Caco-2 (cell line): ENCODE data around the gene CMTM4. TPM values are rescaled to one million over a fixed set of nuclear protein-coding genes. Genes with fewer than 3 reads are reported as not detected.
"Not testable (repeated sequence)": the region's sequence is repeated elsewhere in the genome, so short reads cannot be mapped to it uniquely, and the experiment has no call there.

Experiments
- BruUV-seq: library from RNA; stranded (reverse); fragments of 400-500 nt; replicated peaks from 2 replicates; lab custom pipeline; 2021; lab: Mats Ljungman, UMichigan
- CTCF ChIA-PET: fragments of 300-600 bp; sonication (Branson Sonifier 250); formaldehyde crosslinking; loops from one replicate; lab custom pipeline; 2022; ENCODE audit warnings: antibody characterized with exemption; lab: Charles Lee
- POLR2A ChIA-PET: fragments of 300-600 bp; sonication (Branson Sonifier 250); formaldehyde crosslinking; loops from one replicate; lab custom pipeline; 2022; ENCODE audit warnings: antibody characterized with exemption; lab: Charles Lee
- DNase-seq, 2 experiments: peaks; one replicate each; pipeline versions ENCODE4 v3.0.0 to v3.0.0-alpha.2; 2020 to 2022
- H3K27me3 ChIP-seq: replicated peaks from 2 replicates; pipeline ENCODE4 v1.6.0; 2011; ENCODE audit warnings: low read length; ENCODE audit not compliant: control insufficient read depth, insufficient read depth
- H3K36me3 ChIP-seq: 2 replicates; pipeline ENCODE4 v1.5.1; 2011; ENCODE audit warnings: low read length; ENCODE audit not compliant: control insufficient read depth, insufficient read depth
- H3K4me1 ChIP-seq: fragments of 250-450 bp; sonication (Bioruptor Pico); 2 replicates; pipeline ENCODE4 v1.5.1; 2020; ENCODE audit warnings: mild to moderate bottlenecking
- H3K4me3 ChIP-seq: 2 replicates; pipeline ENCODE4 v1.5.1; 2011; ENCODE audit warnings: low read depth, mild to moderate bottlenecking, control low read depth, low read length
- H3K9me3 ChIP-seq: fragments of 250-450 bp; sonication (Bioruptor Pico); 2 replicates; pipeline ENCODE4 v1.5.1; 2020; ENCODE audit warnings: mild to moderate bottlenecking, moderate library complexity
- H3K27ac Mint-ChIP-seq: one replicate; pipeline ENCODE4 v1.8.0; 2022; ENCODE audit warnings: mixed read lengths; ENCODE audit not compliant: unreplicated experiment
- H3K27me3 Mint-ChIP-seq: one replicate; pipeline ENCODE4 v1.8.0; 2022; ENCODE audit warnings: mixed read lengths; ENCODE audit not compliant: insufficient read depth, unreplicated experiment
- H3K36me3 Mint-ChIP-seq: one replicate; pipeline ENCODE4 v1.8.0; 2022; ENCODE audit warnings: mild to moderate bottlenecking, mixed read lengths; ENCODE audit not compliant: insufficient read depth, unreplicated experiment
- H3K4me1 Mint-ChIP-seq: one replicate; pipeline ENCODE4 v1.8.0; 2022; ENCODE audit warnings: low read depth, mixed read lengths; ENCODE audit not compliant: unreplicated experiment
- H3K4me3 Mint-ChIP-seq: one replicate; pipeline ENCODE4 v1.8.0; 2022; ENCODE audit warnings: mild to moderate bottlenecking, moderate library complexity, mixed read lengths; ENCODE audit not compliant: unreplicated experiment
- H3K9me3 Mint-ChIP-seq: one replicate; pipeline ENCODE4 v1.8.0; 2022; ENCODE audit warnings: mixed read lengths; ENCODE audit not compliant: unreplicated experiment
- intact Hi-C: fragments of 100-400 bp; cut with micrococcal nuclease; formaldehyde crosslinking; loops from one replicate; pipeline ENCODE4 v1.10.0; 2022; ENCODE audit not compliant: unreplicated experiment
- total RNA-seq: library from RNA; stranded (reverse); gene quantifications from 2 replicates; pipeline ENCODE4 v1.2.3, GENCODE V29; 2022
- TF ChIP-seq, protein P1 (sequence below), 2 experiments: fragments of 200-600 bp in 1 of 2; IDR thresholded peaks; 1 replicate in 1 of 2; 2 replicates in 1 of 2; pipeline versions ENCODE4 v1.5.1 to v1.8.0; 2011 to 2022; ENCODE audit warnings: antibody characterized with exemption in 1 of 2, control low read depth in 1 of 2, inconsistent platforms in 1 of 2, low read depth in 1 of 2, low read length in 1 of 2, mild to moderate bottlenecking in 1 of 2, moderate library complexity in 1 of 2; ENCODE audit not compliant: insufficient read depth in 1 of 2, severe bottlenecking in 1 of 2, unreplicated experiment in 1 of 2

The CMTM4 gene
- total RNA-seq, 1 experiment from 2014 or later: 108 TPM

DNA sequence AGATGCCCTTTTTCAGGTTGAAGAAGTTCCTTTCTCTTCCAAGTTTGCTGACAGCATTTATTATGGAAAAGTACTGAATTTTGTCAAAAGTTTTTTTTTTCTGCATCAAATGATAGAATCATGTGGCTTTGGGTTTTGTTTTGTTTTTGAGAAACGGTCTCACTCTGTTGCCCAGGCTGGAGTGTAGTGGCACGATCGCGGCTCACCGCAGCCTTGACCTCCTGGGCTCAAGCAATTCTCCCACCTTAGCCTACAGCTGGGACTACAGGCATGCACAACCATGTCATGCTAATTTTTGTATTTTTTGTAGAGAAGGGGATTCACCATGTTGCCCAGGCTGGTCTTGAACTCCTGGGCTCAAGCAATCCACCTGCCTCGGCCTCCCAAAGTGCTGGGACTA is 7.3 kb downstream of the CMTM4 start:
- no peaks in the 10 kb centered on the region for H3K27me3 Mint-ChIP-seq
- TF ChIP-seq, protein P1, sequence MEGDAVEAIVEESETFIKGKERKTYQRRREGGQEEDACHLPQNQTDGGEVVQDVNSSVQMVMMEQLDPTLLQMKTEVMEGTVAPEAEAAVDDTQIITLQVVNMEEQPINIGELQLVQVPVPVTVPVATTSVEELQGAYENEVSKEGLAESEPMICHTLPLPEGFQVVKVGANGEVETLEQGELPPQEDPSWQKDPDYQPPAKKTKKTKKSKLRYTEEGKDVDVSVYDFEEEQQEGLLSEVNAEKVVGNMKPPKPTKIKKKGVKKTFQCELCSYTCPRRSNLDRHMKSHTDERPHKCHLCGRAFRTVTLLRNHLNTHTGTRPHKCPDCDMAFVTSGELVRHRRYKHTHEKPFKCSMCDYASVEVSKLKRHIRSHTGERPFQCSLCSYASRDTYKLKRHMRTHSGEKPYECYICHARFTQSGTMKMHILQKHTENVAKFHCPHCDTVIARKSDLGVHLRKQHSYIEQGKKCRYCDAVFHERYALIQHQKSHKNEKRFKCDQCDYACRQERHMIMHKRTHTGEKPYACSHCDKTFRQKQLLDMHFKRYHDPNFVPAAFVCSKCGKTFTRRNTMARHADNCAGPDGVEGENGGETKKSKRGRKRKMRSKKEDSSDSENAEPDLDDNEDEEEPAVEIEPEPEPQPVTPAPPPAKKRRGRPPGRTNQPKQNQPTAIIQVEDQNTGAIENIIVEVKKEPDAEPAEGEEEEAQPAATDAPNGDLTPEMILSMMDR (IDR thresholded peaks at IDR 0.05; ENCODE audit: insufficient read depth in 1 of 2, low read depth in 1 of 2, low read length in 1 of 2, severe bottlenecking in 1 of 2, unreplicated experiment in 1 of 2): no peak
- CTCF ChIA-PET: no interaction called here

DNA sequence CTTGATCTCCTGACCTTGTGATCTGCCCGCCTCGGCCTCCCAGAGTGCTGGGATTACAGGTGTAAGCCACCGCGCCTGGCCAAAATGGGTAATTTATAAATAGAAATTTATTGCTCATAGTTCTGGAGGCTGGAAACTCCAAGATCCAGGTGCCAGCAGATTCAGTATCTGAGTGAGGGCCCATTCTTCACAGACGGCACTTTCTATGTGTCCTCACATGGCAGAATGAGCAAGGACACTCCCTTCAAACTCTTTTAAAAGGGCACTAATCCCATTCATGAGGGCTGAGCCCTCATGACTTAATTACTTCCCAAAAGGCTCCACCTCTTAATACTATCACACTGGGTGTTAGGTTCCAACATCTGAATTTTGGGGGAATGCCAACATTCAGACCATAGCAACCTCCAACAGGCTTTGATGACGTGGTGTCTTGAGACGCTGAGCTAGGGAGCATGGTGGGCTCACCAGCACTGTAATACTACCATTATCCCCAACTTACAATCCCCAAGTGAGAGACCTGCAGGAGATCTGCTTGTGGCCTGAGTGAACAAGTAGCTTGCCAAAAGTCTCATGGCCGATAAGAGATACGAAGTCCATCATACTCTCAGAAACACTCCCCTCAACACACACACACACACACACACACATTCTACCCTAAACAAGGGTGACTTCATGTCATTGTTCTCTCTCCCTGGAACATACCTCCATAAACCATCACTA is 8.5 kb downstream of the CMTM4 start:
- TF ChIP-seq, protein P1 (IDR thresholded peaks at IDR 0.05; ENCODE audit: insufficient read depth in 1 of 2, low read depth in 1 of 2, low read length in 1 of 2, severe bottlenecking in 1 of 2, unreplicated experiment in 1 of 2): no peak
- Mint-ChIP-seq H3K27me3 (no peaks in the 10 kb centered on the region), H3K27ac (no peak overlapping the region), H3K9me3 (no peaks in the 10 kb centered on the region), H3K36me3 (peaks cover 8% of the 10 kb centered on the region), H3K4me3 (no peak overlapping the region), H3K4me1 (peaks cover 20% of the 10 kb centered on the region)
- H3K4me3 ChIP-seq: no peak overlapping the region
- no peaks in the 10 kb centered on the region for H3K9me3 ChIP-seq
- intact Hi-C loops: no loop called here
- POLR2A ChIA-PET: no interaction called here
- no peaks in the 10 kb centered on the region for H3K27me3 ChIP-seq
- 0 out of 2 replicates have a peak, but pooled peaks cover 1% of the 10 kb centered on the region for H3K36me3 ChIP-seq
- no peak for DNase-seq
- no TSS peak for BruUV-seq
- CTCF ChIA-PET: no interaction called here
- peaks cover 10% of the 10 kb centered on the region for H3K4me1 ChIP-seq

More for the DNA sequence above, 7.3 kb downstream of the CMTM4 start:
- POLR2A ChIA-PET: no interaction called here
- Mint-ChIP-seq H3K4me3 (no peak overlapping the region), H3K4me1 (peaks cover 30% of the 10 kb centered on the region), H3K9me3 (no peaks in the 10 kb centered on the region), H3K36me3 (peaks cover 12% of the 10 kb centered on the region), H3K27ac (no peak overlapping the region)
- Histone ChIP-seq H3K4me1 (peaks cover 18% of the 10 kb centered on the region), H3K4me3 (no peak overlapping the region), H3K9me3 (no peaks in the 10 kb centered on the region), H3K27me3 (no peaks in the 10 kb centered on the region), H3K36me3 (0 out of 2 replicates have a peak, but pooled peaks cover 1% of the 10 kb centered on the region)
- intact Hi-C loops: no loop called here
- no peak for DNase-seq
- BruUV-seq: no TSS peak

DNA sequence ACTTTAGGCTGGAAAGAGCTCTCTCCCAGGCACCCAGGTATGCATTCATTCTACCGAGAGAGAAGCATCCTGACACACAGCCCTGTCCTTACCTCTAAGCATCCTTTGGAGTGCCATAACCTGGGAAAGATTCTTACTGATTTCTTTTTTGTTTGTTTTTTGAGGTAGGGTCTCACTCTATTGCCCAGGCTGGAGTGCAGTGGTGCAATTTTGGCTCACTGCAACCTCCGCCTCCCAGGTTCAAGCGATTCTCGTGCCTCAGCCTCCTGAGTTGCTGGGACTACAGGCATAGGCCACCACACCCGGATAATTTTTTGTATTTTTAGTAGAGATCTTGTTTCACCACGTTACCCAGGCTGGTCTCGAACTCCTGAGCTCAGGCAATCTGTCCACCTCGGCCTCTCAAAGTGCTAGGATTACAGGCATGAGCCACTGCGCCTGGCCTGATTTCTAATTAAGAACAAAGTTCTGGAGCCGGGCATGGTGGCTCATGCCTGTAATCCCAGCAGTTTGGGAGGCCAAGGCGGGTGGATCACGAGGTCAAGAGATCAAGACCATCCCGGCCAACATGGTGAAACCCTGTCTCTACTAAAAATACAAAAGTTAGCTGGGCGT is 10.9 kb downstream of the CMTM4 start:
- Mint-ChIP-seq H3K4me1 (peaks cover 14% of the 10 kb centered on the region), H3K36me3 (peaks cover 17% of the 10 kb centered on the region)
- H3K27me3 Mint-ChIP-seq, BruUV-seq, H3K4me3 Mint-ChIP-seq, intact Hi-C loops, DNase-seq, H3K36me3 ChIP-seq, H3K9me3 Mint-ChIP-seq, H3K27ac Mint-ChIP-seq, H3K27me3 ChIP-seq, H3K4me1 ChIP-seq, H3K4me3 ChIP-seq, H3K9me3 ChIP-seq: not testable (repeated sequence)
- CTCF ChIA-PET: interaction anchor here (0.7 kb wide), 1 partner anchor 35 kb away, joined by 9 read pairs; no protein-coding TSS in a partner anchor
- POLR2A ChIA-PET: interaction anchor here (0.6 to 0.7 kb wide), 2 partner anchors 35 to 54 kb away, joined by 3 to 5 read pairs; no protein-coding TSS in a partner anchor
